Smooth muscle cell (in vitro differentiated cells): ENCODE measurements around the gene SPIC. TPM values are rescaled to one million over a fixed set of nuclear protein-coding genes. Genes with fewer than 3 reads are reported as not detected.
A peak's percentile ranks its signal among the peaks of the same experiment; 100 is the strongest.

Experiments used
- DNase-seq: peaks from one replicate; lab custom pipeline; 2025; ENCODE audit not compliant: unreplicated experiment; lab: John Stamatoyannopoulos, UW
- H2AFZ ChIP-seq: fragments of 200-600 bp; sonication (generic); 2 replicates; pipeline ENCODE4 v1.6.0; 2016; ENCODE audit warnings: antibody characterized with exemption, low read depth, mild to moderate bottlenecking
- H3F3A ChIP-seq: fragments of 200-600 bp; sonication (generic); 2 replicates; pipeline ENCODE4 v1.6.0; 2017; ENCODE audit warnings: antibody characterized with exemption, low read depth
- H3K27ac ChIP-seq: fragments of 200-600 bp; sonication (generic); 2 replicates; pipeline ENCODE4 v1.5.1; 2016; ENCODE audit warnings: low read depth, mild to moderate bottlenecking
- H3K27me3 ChIP-seq: fragments of 200-600 bp; sonication (generic); 2 replicates; pipeline ENCODE4 v1.6.1; 2016; ENCODE audit warnings: low read depth, mild to moderate bottlenecking
- H3K36me3 ChIP-seq: fragments of 200-600 bp; sonication (generic); 2 replicates; pipeline ENCODE4 v1.5.1; 2016; ENCODE audit warnings: low read depth
- H3K4me1 ChIP-seq: fragments of 200-600 bp; sonication (generic); 2 replicates; pipeline ENCODE4 v1.5.1; 2016; ENCODE audit warnings: low read depth
- H3K4me2 ChIP-seq: fragments of 200-600 bp; sonication (generic); 2 replicates; pipeline ENCODE4 v1.6.0; 2016; ENCODE audit warnings: mild to moderate bottlenecking
- H3K4me3 ChIP-seq: fragments of 200-600 bp; sonication (generic); 2 replicates; pipeline ENCODE4 v1.5.1; 2016; ENCODE audit warnings: mild to moderate bottlenecking
- H3K79me2 ChIP-seq: fragments of 200-600 bp; sonication (generic); 2 replicates; pipeline ENCODE4 v1.6.0; 2016; ENCODE audit warnings: low read depth, mild to moderate bottlenecking
- H3K9ac ChIP-seq: fragments of 200-600 bp; sonication (generic); 2 replicates; pipeline ENCODE4 v1.6.0; 2016; ENCODE audit warnings: low read depth
- H3K9me3 ChIP-seq: fragments of 200-600 bp; sonication (generic); replicated peaks from 2 replicates; pipeline ENCODE4 v1.5.1; 2016; ENCODE audit warnings: low read depth
- H4K20me1 ChIP-seq: fragments of 200-600 bp; sonication (generic); 2 replicates; pipeline ENCODE4 v1.6.0; 2016; ENCODE audit warnings: low read depth
- WGBS: methylation state at CpG from one replicate; pipeline ENCODE4 v1.1.7; 2016; ENCODE audit warnings: low lambda C conversion rate; 5-methylcytosine and 5-hydroxymethylcytosine counted together
- polyA plus RNA-seq: library from polyadenylated mRNA; unstranded; fragments of >200 nt; fragmentation: Nextera tagmentation; extraction: Ambion mirVana; gene quantifications from 2 replicates; pipeline ENCODE4 v1.2.1, GENCODE V29; 2016
- total RNA-seq: library from RNA; depleted of rRNA; stranded (reverse); fragments of >200 nt; gene quantifications from 2 replicates; pipeline ENCODE4 v1.2.3, GENCODE V29; 2014
- TF ChIP-seq, protein P1 (sequence below): fragments of 200-600 bp; sonication (generic); IDR thresholded peaks from 2 replicates; pipeline ENCODE4 v1.5.1; 2017; ENCODE audit warnings: borderline replicate concordance, mild to moderate bottlenecking, antibody characterized with exemption; ENCODE audit not compliant: insufficient read depth, poor library complexity, severe bottlenecking

SPIC gene
- total and polyA plus RNA-seq, 2 experiments from 2014 or later, result not detected

DNA sequence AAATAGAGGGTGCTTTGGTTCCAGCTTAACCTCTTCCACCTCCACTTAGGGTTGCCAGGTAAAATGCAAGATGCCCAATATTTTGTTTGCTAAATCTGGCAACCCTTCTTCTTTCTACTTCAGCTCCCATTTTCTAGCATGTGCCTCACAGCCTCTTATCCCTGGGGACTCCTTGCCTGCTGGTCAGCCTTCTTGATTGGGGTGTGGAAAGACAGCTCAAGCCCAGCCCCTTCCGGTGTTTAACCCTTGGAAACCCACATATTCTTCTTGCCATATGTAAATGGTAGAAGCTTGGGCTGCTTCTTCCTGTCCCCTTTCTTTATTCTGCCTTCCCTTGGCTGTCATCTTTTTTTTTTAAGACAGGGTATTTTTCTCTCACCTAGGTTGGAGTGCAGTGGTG, 5.7 kb downstream of the SPIC start:
- WGBS, result 93% methylated on average over 1 of the region's 1 CpG
- H3K9me3 ChIP-seq, result no peaks in the 10 kb centered on the region
- H2AFZ ChIP-seq, result no peak overlapping the region
- H4K20me1 ChIP-seq, result no peaks in the 10 kb centered on the region
- no peaks in the 10 kb centered on the region for H3K4me1 ChIP-seq
- no peaks in the 10 kb centered on the region for H3F3A ChIP-seq
- H3K27me3 ChIP-seq, result no peaks in the 10 kb centered on the region
- DNase-seq, result no peak
- no peak overlapping the region for H3K4me3 ChIP-seq
- no peaks in the 10 kb centered on the region for H3K79me2 ChIP-seq
- no peak overlapping the region for H3K27ac ChIP-seq
- TF ChIP-seq, protein P1, sequence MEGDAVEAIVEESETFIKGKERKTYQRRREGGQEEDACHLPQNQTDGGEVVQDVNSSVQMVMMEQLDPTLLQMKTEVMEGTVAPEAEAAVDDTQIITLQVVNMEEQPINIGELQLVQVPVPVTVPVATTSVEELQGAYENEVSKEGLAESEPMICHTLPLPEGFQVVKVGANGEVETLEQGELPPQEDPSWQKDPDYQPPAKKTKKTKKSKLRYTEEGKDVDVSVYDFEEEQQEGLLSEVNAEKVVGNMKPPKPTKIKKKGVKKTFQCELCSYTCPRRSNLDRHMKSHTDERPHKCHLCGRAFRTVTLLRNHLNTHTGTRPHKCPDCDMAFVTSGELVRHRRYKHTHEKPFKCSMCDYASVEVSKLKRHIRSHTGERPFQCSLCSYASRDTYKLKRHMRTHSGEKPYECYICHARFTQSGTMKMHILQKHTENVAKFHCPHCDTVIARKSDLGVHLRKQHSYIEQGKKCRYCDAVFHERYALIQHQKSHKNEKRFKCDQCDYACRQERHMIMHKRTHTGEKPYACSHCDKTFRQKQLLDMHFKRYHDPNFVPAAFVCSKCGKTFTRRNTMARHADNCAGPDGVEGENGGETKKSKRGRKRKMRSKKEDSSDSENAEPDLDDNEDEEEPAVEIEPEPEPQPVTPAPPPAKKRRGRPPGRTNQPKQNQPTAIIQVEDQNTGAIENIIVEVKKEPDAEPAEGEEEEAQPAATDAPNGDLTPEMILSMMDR, result no peak
- H3K4me2 ChIP-seq, result no peak overlapping the region
- H3K9ac ChIP-seq, result no peak overlapping the region
- H3K36me3 ChIP-seq, result no peaks in the 10 kb centered on the region

DNA sequence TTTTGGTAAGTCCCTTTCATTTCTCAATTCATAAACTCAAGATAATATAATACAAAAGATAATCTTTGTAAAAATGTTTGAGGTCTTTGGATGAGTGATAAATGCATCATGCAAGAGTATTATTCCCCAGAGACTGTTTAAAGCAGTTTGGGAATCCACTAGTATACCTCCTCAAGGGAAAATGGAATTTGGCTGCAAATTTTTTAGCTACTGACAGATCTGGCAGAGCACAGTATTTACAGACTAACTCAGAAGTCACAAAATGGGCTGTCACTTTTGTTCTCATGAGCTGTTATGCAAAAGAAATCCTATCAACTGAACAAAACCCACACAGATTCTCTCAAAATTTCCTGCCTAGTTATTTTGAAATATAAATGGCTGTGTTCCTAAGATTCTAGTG, 9.9 kb downstream of the SPIC start:
- no peaks in the 10 kb centered on the region for H3F3A ChIP-seq
- TF ChIP-seq, protein P1, result no peak
- no peaks in the 10 kb centered on the region for H3K79me2 ChIP-seq
- no peak overlapping the region for H3K9ac ChIP-seq
- no peak overlapping the region for H3K4me2 ChIP-seq
- no peaks in the 10 kb centered on the region for H3K27me3 ChIP-seq
- no peaks in the 10 kb centered on the region for H3K4me1 ChIP-seq
- H4K20me1 ChIP-seq, result no peaks in the 10 kb centered on the region
- no peak overlapping the region for H3K27ac ChIP-seq
- no peak for DNase-seq
- no peak overlapping the region for H2AFZ ChIP-seq
- no peak overlapping the region for H3K4me3 ChIP-seq
- no peaks in the 10 kb centered on the region for H3K36me3 ChIP-seq
- H3K9me3 ChIP-seq, result no peaks in the 10 kb centered on the region

DNA sequence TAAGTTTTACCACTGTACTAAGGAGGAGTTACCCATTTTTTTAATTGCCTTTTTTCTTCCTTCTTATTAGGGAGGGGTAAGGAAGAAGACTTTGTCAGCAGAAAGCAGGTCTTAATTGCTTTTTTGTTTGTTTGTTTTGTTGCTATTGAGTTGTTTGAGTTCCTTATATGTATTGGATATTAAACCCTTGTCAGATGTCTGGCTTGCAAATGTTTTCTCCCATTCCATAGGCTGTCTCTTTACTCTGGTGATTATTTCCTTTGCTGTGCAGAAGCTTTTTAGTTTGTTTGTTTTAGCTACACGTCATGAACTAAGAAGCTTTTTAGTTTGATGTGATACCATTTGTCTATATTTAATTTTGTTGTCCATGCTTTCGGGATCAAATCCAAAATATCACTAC, 13.3 kb downstream of the SPIC start:
- TF ChIP-seq, protein P1, result no peak
- H3K9me3 ChIP-seq, result no peaks in the 10 kb centered on the region
- H4K20me1 ChIP-seq, result no peaks in the 10 kb centered on the region
- no peak overlapping the region for H3K9ac ChIP-seq
- H3K79me2 ChIP-seq, result no peaks in the 10 kb centered on the region
- H3K27ac ChIP-seq, result no peak overlapping the region
- H3K4me3 ChIP-seq, result no peak overlapping the region
- DNase-seq, result no peak
- H3K4me1 ChIP-seq, result no peaks in the 10 kb centered on the region
- no peaks in the 10 kb centered on the region for H3K27me3 ChIP-seq
- H3F3A ChIP-seq, result no peaks in the 10 kb centered on the region
- no peaks in the 10 kb centered on the region for H3K36me3 ChIP-seq
- 79% methylated on average over 2 of the region's 2 CpGs for WGBS
- no peak overlapping the region for H3K4me2 ChIP-seq
- no peak overlapping the region for H2AFZ ChIP-seq

DNA sequence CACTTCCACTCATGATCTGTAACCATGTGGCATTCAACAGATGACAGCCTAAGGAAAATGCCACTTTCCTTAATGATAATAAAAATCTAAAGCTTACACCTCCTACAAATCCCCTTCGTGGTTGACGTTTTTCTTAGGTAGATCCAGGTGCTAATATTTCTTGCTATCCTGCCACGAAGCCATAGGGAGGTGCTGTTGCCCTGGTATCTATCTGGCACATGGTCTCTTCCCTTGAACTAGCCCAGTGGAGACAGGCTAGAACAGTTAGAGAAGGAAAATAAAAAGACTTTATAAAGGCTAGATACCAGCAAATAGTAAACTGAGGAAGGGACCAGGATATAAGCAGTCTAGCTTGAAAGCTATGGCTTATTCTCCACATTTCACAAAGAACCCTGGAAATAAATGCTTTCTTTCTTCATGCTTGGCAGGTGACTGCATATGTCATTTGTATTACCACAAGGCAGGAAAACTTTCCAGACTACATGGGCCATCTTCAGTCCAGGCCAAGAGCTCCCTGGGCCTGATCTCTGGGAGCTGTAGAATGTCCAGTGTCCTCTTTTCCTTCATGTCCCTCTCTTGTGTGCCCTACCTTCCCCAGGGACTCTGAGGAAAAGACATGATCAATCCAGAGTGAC, 15.3 kb downstream of the SPIC start:
- no peak for DNase-seq
- no peaks in the 10 kb centered on the region for H3K9me3 ChIP-seq
- H3K4me2 ChIP-seq, result no peak overlapping the region
- H4K20me1 ChIP-seq, result no peaks in the 10 kb centered on the region
- no peak overlapping the region for H3K27ac ChIP-seq
- TF ChIP-seq, protein P1, result peak; percentile 9
- H3K9ac ChIP-seq, result no peak overlapping the region
- no peaks in the 10 kb centered on the region for H3K79me2 ChIP-seq
- H3F3A ChIP-seq, result no peaks in the 10 kb centered on the region
- H2AFZ ChIP-seq, result no peak overlapping the region
- 14% methylated on average over 3 of the region's 3 CpGs for WGBS
- H3K4me3 ChIP-seq, result no peak overlapping the region
- H3K27me3 ChIP-seq, result no peaks in the 10 kb centered on the region
- no peaks in the 10 kb centered on the region for H3K4me1 ChIP-seq
- H3K36me3 ChIP-seq, result no peaks in the 10 kb centered on the region
